Osteocyte (in vitro differentiated cells): ENCODE results near the gene CRADD. TPM values are rescaled to one million over a fixed set of nuclear protein-coding genes. Genes with fewer than 3 reads are reported as not detected.

ENCODE experiments used
- DNase-seq: peaks from one replicate; pipeline ENCODE4 v3.0.0; 2021; ENCODE audit warnings: mixed read lengths; ENCODE audit not compliant: unreplicated experiment; ENCODE audit errors: extremely low spot score
- H3K27ac Mint-ChIP-seq: one replicate; pipeline ENCODE4 v1.8.0; 2021; ENCODE audit warnings: mild to moderate bottlenecking, mixed read lengths; ENCODE audit not compliant: unreplicated experiment
- H3K27me3 Mint-ChIP-seq: one replicate; pipeline ENCODE4 v1.8.0; 2021; ENCODE audit warnings: mixed read lengths; ENCODE audit not compliant: unreplicated experiment
- H3K36me3 Mint-ChIP-seq: one replicate; pipeline ENCODE4 v1.8.0; 2021; ENCODE audit warnings: mixed read lengths; ENCODE audit not compliant: unreplicated experiment
- H3K4me1 Mint-ChIP-seq: one replicate; pipeline ENCODE4 v1.8.0; 2021; ENCODE audit warnings: mixed read lengths; ENCODE audit not compliant: unreplicated experiment
- H3K4me3 Mint-ChIP-seq: one replicate; pipeline ENCODE4 v1.8.0; 2021; ENCODE audit warnings: mild to moderate bottlenecking, moderate library complexity, mixed read lengths; ENCODE audit not compliant: unreplicated experiment
- H3K9me3 Mint-ChIP-seq: one replicate; pipeline ENCODE4 v1.8.0; 2021; ENCODE audit warnings: mixed read lengths; ENCODE audit not compliant: unreplicated experiment
- CTCF ChIP-seq: fragments of 200-600 bp; sonication (generic); IDR thresholded peaks from 2 replicates; pipeline ENCODE4 v1.5.0; 2021; ENCODE audit warnings: antibody characterized with exemption, mild to moderate bottlenecking, moderate library complexity
- total RNA-seq: library from RNA; stranded (reverse); gene quantifications from 2 replicates; pipeline ENCODE4 v1.2.1, GENCODE V29; 2021

Gene CRADD
- total RNA-seq, 1 donor from 2014 or later, result 13.8 TPM

GRCh38 chr12:93789767-93790166 lies 112.6 kb downstream of the CRADD start:
- Mint-ChIP-seq H3K9me3 (no peaks in the 10 kb centered on the region), H3K4me1 (peaks cover 56% of the 10 kb centered on the region), H3K4me3 (no peak overlapping the region), H3K27ac (peak overlapping the region; percentile 27), H3K27me3 (no peaks in the 10 kb centered on the region), H3K36me3 (no peaks in the 10 kb centered on the region)
- TF ChIP-seq CTCF, result no peak
- DNase-seq, result no peak

GRCh38 chr12:93790472-93791152 lies 113.4 kb downstream of the CRADD start:
- Mint-ChIP-seq H3K36me3 (no peaks in the 10 kb centered on the region), H3K4me3 (no peak overlapping the region), H3K4me1 (peaks cover 48% of the 10 kb centered on the region)

DNA sequence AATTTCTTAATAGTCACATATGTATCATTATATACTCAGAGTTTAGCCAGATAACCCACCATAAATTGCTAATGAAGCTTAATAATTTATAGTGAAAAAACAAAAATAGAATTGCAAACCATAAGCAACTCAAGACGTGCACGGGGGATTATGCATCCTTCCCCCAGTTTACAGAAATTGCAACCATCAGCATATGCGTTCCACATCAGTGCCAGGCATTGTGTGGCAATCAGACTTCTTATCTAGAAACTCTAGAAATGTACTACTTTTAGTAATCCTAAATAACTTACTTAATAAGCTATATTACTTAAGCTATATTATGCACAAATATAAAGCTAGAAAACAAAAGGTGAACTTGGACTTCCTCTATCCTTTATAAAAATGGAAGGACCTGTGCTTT lies 115.8 kb downstream of the CRADD start:
- Mint-ChIP-seq H3K9me3 (no peaks in the 10 kb centered on the region), H3K27me3 (no peaks in the 10 kb centered on the region), H3K27ac (no peak overlapping the region), H3K4me3 (no peak overlapping the region), H3K36me3 (no peaks in the 10 kb centered on the region), H3K4me1 (peaks cover 25% of the 10 kb centered on the region)
- TF ChIP-seq CTCF, result no peak
- DNase-seq, result no peak

More at GRCh38 chr12:93790472-93791152, 113.4 kb downstream of the CRADD start:
- no peak for DNase-seq
- Mint-ChIP-seq H3K9me3 (no peaks in the 10 kb centered on the region), H3K27me3 (no peaks in the 10 kb centered on the region), H3K27ac (peak overlapping the region; percentile 44)
- no peak for TF ChIP-seq CTCF

DNA sequence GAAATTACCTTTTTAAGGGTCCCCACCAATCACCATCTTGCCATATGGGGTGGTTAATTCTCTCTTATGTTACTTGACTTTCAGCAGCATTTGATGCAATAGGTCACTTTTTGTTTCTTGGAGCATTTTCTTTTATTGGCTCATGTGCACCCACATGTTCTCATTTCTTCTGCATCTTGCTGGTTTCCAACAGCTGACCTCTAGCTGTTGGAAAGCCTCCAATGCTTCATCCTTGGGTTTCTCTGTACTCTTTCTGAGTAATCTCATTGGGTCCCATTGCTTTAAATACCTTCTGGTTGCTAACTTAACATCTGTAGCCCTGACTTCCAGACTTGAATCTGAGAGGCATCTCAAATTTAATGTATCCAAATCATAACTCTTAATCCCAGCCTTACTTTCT lies 116.8 kb downstream of the CRADD start:
- H3K4me3 Mint-ChIP-seq, result no peak overlapping the region
- H3K27me3 Mint-ChIP-seq, result no peaks in the 10 kb centered on the region
- no peaks in the 10 kb centered on the region for H3K36me3 Mint-ChIP-seq
- DNase-seq, result no peak
- no peaks in the 10 kb centered on the region for H3K9me3 Mint-ChIP-seq
- no peak overlapping the region for H3K27ac Mint-ChIP-seq
- no peak for TF ChIP-seq CTCF
- peaks cover 25% of the 10 kb centered on the region for H3K4me1 Mint-ChIP-seq

DNA sequence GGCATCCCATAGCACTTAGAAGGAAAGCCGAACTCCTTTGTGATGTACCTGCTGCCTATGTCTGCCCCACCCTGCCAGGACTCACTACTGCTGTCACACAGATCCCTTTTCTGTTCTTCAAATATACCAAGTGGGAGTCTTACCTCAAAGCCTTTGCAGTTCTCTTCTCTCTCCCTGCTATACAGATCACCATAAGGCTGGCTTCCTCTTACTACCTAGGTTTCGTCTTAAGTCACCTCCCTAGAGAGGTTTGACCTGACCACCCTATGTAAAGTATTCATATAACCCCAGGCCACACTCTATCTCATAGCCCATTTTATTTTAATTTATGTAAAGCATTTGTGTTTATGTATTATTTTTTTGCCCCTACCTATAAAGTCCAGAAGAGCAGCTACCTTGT lies 117.6 kb downstream of the CRADD start:
- Mint-ChIP-seq H3K4me1 (peaks cover 17% of the 10 kb centered on the region), H3K36me3 (no peaks in the 10 kb centered on the region), H3K27ac (no peak overlapping the region), H3K4me3 (no peak overlapping the region), H3K9me3 (no peaks in the 10 kb centered on the region), H3K27me3 (no peaks in the 10 kb centered on the region)
- no peak for TF ChIP-seq CTCF
- no peak for DNase-seq
